ENCODE measurements around the gene LPP.

Gene LPP

GRCh38 chr3:188223936-188224335, 70.0 kb downstream of the LPP start:
- DNase-seq = no peak

GRCh38 chr3:188227442-188227841, 73.5 kb downstream of the LPP start:
- DNase-seq = no peak

GRCh38 chr3:188229177-188229576, 75.2 kb downstream of the LPP start:
- no peak for DNase-seq

- DNase-seq = no peak
These were observed 75.8 kb downstream of the LPP start for GRCh38 chr3:188229726-188230125.

GRCh38 chr3:188230962-188231361, 77.0 kb downstream of the LPP start:
- DNase-seq = no peak

GRCh38 chr3:188231456-188231855, 77.5 kb downstream of the LPP start:
- no peak for DNase-seq

GRCh38 chr3:188232656-188233055, 78.7 kb downstream of the LPP start:
- DNase-seq = no peak

- no peak for DNase-seq
These were observed 79.4 kb downstream of the LPP start for GRCh38 chr3:188233320-188233719.

- DNase-seq = no peak
These were observed 80.2 kb downstream of the LPP start for GRCh38 chr3:188234132-188234531.

- no peak for DNase-seq
These were observed 82.3 kb downstream of the LPP start for GRCh38 chr3:188236271-188236670.

- no peak for DNase-seq
These were observed 85.1 kb downstream of the LPP start for GRCh38 chr3:188239035-188239434.

GRCh38 chr3:188239577-188239976, 85.6 kb downstream of the LPP start:
- DNase-seq = no peak

GRCh38 chr3:188240189-188240981, 86.4 kb downstream of the LPP start:
- DNase-seq = no peak

- DNase-seq = peak; percentile 41
These were observed 87.1 kb downstream of the LPP start for GRCh38 chr3:188241072-188241471.

- no peak for DNase-seq
These were observed 87.9 kb downstream of the LPP start for GRCh38 chr3:188241883-188242282.

- DNase-seq = no peak
These were observed 88.6 kb downstream of the LPP start for GRCh38 chr3:188242436-188243123.

GRCh38 chr3:188243124-188243795, 89.3 kb downstream of the LPP start:
- no peak for DNase-seq

GRCh38 chr3:188244395-188244861, 90.5 kb downstream of the LPP start:
- DNase-seq = no peak

GRCh38 chr3:188246905-188247304, 92.9 kb downstream of the LPP start:
- no peak for DNase-seq

GRCh38 chr3:188248036-188248561, 94.1 kb downstream of the LPP start:
- DNase-seq = no peak

GRCh38 chr3:188253123-188253793, 99.3 kb downstream of the LPP start:
- DNase-seq = no peak

- no peak for DNase-seq
These were observed 100.0 kb downstream of the LPP start for GRCh38 chr3:188253800-188254452.

All from right hindlimb (tissue), 1 donor.